Erythroblast (primary cell): ENCODE data around the gene KDM4C.

Experiments used
- GATA1 ChIP-seq: IDR thresholded peaks from 2 replicates; pipeline ENCODE4 v1.6.1; 2011; ENCODE audit warnings: low read depth, mild to moderate bottlenecking, control low read depth, low read length, moderate library complexity
- POLR2A ChIP-seq: IDR thresholded peaks from 2 replicates; pipeline ENCODE4 v1.6.1; 2011; ENCODE audit warnings: mild to moderate bottlenecking, low read length

DNA sequence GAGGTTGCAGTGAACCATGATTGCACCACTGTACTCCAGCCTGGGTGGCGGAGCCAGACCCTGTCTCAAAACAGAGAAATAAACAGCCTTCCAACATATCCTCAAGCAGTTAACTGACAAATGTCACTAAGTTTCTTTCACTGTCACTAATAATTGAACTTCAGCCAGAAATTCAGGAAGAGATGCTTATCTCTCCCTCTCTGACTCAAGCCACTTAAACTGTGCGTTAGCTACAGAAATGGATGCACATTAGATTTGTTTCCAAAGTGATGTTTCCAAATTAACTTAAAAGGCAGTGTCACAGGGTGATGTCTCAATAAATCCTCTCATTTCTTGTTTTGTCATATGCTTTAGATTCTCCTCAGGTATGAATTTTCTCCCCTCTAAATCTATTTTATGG, 164.9 kb downstream of the KDM4C start:
- TF ChIP-seq POLR2A (no peak), GATA1 (no peak)
